Suprapubic skin (tissue), 3 donors: ENCODE data around the gene PTPRZ1.

Experiments used
- CTCF ChIP-seq, 2 donors: fragments of 200-600 bp in 1 of 2; fragments of 450-650 bp in 1 of 2; sonication (generic) in 1 of 2; IDR thresholded peaks; one replicate each; pipeline ENCODE4 v1.5.1; 2016 to 2019; ENCODE audit warnings: antibody characterized with exemption in 2 of 2, mild to moderate bottlenecking in 1 of 2, moderate library complexity in 1 of 2
- EP300 ChIP-seq: sonication (generic); formaldehyde crosslinking; IDR thresholded peaks from one replicate; pipeline ENCODE4 v1.6.1; 2017; ENCODE audit warnings: antibody characterized with exemption
- POLR2A ChIP-seq, 2 donors: fragments of 450-650 bp; IDR thresholded peaks; one replicate each; pipeline ENCODE4 v1.6.1; 2017; ENCODE audit warnings: antibody characterized with exemption in 2 of 2, mild to moderate bottlenecking in 2 of 2, moderate library complexity in 2 of 2

- TF ChIP-seq EP300 (no peak), POLR2A (IDR thresholded peaks at IDR 0.05) (no peak), CTCF (IDR thresholded peaks at IDR 0.05) (no peak)
These were observed 182.1 kb downstream of the PTPRZ1 start for GRCh38 chr7:122055073-122055472.
